ENCODE measurements around the gene METTL13. TPM values are rescaled to one million over a fixed set of nuclear protein-coding genes. Genes with fewer than 3 reads are reported as not detected.
A peak's percentile ranks its signal among the peaks of the same experiment; 100 is the strongest.

The METTL13 gene
- total RNA-seq, 2 experiments from 2014 or later = 42.9 to 44.5 TPM

DNA sequence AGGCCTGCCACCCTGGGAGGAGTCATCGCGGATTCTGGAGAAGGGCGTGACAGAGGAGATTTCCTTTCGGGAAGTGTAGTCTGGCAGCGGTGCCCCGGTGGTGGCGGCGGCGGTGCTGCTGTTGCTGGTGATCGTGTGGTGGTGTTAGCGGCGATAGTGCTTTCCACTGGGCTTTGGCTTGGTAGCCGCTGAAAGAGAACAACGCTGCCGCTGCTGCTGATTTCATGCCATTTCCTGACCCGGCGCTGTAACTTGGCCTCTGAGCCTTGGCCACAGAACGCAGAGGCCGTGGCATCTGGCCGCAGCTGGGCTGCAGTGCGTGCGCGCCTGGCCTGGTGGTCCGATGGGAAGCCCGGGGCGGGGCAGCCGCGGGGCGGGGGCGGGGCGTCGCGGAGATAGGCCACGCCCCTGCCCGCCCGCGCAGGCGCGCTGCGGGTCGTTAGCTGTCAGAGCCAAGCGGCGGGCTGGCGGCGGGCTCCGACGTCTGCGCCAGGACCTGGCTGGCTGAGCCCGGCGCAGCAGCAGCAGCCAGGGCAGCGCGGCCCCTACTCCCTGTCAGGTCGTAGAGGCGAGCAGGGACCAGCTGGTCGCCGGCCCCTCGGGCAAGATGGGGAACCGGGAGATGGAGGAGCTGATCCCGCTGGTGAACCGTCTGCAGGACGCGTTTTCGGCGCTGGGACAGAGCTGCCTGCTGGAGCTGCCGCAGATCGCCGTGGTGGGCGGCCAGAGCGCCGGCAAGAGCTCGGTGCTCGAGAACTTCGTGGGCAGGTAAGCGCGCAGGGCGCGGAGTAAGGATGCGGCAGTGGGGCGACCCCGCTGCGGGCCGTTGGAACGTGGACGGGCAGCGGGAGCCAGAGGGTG lies 59.8 kb downstream of the METTL13 start, which contains the start of gene DNM3:
TSS of gene DNM3 (plus strand) at position 449 of the 861 bp plus-strand sequence. CDS start at position 608, 159 bp downstream.
- Mint-ChIP-seq H3K27ac (peak within 1 kb of the TSS; percentile 25), H3K9me3 (no peaks in the 10 kb centered on the region), H3K4me1 (peaks cover 17% of the 10 kb centered on the region), H3K27me3 (peaks cover 28% of the 10 kb centered on the region), H3K4me3 (peak within 1 kb of the TSS; percentile 81), H3K36me3 (ENCODE audit: low read depth) (peaks cover 4% of the 10 kb centered on the region)
- CTCF ChIA-PET = interaction anchor here (0.8 to 2.2 kb wide), 9 partner anchors 11 to 197 kb away, joined by 3 to 20 read pairs (median 4); no protein-coding TSS in a partner anchor
- DNase-seq = peak; percentile 82
- POLR2A ChIA-PET = interaction anchor here (0.6 to 1.3 kb wide), 5 partner anchors 17 to 354 kb away, joined by 3 to 4 read pairs (median 3); partner anchors contain the start of gene METTL13

DNA sequence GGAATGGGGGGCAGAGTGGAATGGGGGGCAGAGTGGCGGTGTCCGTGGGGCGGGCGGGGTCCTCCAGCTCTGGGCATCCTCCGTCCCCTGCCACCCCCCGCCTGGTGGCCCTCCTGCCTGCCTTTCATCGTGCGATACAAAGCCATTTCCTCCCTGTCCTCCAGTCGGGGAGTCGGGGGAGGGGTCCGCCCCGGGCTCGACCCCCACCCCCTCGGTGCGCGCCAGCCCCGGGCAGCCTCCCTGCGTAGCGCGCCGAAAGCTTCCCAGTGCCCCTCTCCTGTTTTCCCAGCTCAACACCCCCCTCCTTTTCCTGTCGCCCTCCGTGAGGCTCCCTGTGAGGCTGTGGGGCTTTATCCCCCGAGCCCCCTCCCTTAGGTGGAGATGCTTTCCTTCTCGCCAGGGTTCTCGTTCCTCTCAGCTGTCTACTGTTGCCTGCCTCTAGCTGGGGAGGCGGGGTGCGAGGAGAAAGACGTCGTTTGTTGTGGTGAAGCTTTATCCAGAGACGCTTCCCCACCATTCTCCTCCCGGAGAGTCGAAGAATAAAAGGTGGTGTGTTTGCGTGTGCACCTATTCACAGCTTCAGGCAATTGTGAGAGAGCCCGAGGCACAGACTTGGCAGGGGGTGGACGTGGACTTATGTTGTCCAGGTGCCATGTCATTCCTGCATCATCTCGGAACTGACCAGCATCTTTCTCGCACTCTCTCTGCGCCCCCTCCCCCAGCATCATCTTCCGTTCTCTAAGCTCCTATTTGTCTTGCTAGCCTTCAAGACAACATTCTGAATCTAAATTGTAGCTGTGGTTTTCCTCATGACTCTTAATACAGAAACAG lies 60.7 kb downstream of the METTL13 start:
- POLR2A ChIA-PET = interaction anchor here (0.6 to 1.3 kb wide), 9 partner anchors 16 to 355 kb away, joined by 3 to 4 read pairs (median 3); partner anchors contain the start of genes METTL13 and VAMP4
- H3K4me1 Mint-ChIP-seq = peaks cover 17% of the 10 kb centered on the region
- DNase-seq = peak; percentile 18
- H3K27me3 Mint-ChIP-seq = peaks cover 28% of the 10 kb centered on the region
- H3K27ac Mint-ChIP-seq = no peak overlapping the region
- peak overlapping the region; percentile 81 for H3K4me3 Mint-ChIP-seq
- CTCF ChIA-PET = interaction anchor here (0.8 to 2.2 kb wide), 9 partner anchors 11 to 197 kb away, joined by 3 to 20 read pairs (median 4); no protein-coding TSS in a partner anchor
- H3K36me3 Mint-ChIP-seq (ENCODE audit: low read depth) = peaks cover 4% of the 10 kb centered on the region
- H3K9me3 Mint-ChIP-seq = no peaks in the 10 kb centered on the region

GRCh38 chr1:171844381-171844780 lies 62.9 kb downstream of the METTL13 start:
- Mint-ChIP-seq H3K9me3 (no peaks in the 10 kb centered on the region), H3K4me3 (no peak overlapping the region), H3K36me3 (ENCODE audit: low read depth) (peaks cover 4% of the 10 kb centered on the region), H3K27ac (no peak overlapping the region), H3K27me3 (peaks cover 33% of the 10 kb centered on the region), H3K4me1 (peaks cover 17% of the 10 kb centered on the region)
- POLR2A ChIA-PET = interaction anchor here (1.2 kb wide), 1 partner anchor 102 kb away, joined by 3 read pairs; no protein-coding TSS in a partner anchor
- CTCF ChIA-PET = no interaction called here
- no peak for DNase-seq

DNA sequence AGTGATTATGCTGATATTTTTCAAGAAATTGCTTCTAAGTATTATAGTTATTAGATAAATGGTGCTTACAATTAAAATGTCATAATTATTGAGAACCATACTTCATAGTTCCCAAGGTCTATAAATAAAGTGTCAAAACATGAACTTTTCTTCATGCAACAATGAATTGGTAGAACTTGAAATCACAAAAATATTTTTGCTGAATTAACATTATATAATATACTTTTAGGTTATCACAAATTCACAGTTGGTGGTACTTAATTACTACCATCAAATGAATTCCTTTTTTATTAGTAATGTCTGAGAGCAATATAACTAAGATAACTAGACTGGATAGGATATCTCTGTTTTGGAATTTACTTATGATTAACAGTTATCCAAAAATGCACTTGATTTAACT lies 64.5 kb downstream of the METTL13 start:
- no peak overlapping the region for H3K27ac Mint-ChIP-seq
- H3K36me3 Mint-ChIP-seq (ENCODE audit: low read depth) = no peaks in the 10 kb centered on the region
- ChIA-PET POLR2A (no interaction called here), CTCF (no interaction called here)
- peaks cover 12% of the 10 kb centered on the region for H3K4me1 Mint-ChIP-seq
- H3K9me3 Mint-ChIP-seq = no peaks in the 10 kb centered on the region
- H3K27me3 Mint-ChIP-seq = peaks cover 29% of the 10 kb centered on the region
- no peak for DNase-seq
- no peak overlapping the region for H3K4me3 Mint-ChIP-seq

Other genes with a start within 250 kb of the METTL13 start
- under 1 TPM in 1 of 2 experiments, not detected in 1; 0.18 TPM for gene MYOCOS, start 159.4 kb upstream of the METTL13 start, total RNA-seq
- gene MYOC, start 129.0 kb upstream of the METTL13 start, total RNA-seq = not detected
- gene VAMP4, start 39.6 kb upstream of the METTL13 start, total RNA-seq = 10 to 100 TPM; 31.3 to 31.5 TPM
- 1 to 10 TPM; 2.0 to 2.2 TPM for gene DNM3, start 59.8 kb downstream of the METTL13 start, total RNA-seq

Data from activated CD4-positive, alpha-beta memory T cell treated with anti-CD3 and anti-CD28 coated beads, Interleukin-2, amount 10 ng/mL, durations not matched to agents 7 days and 5 days (primary cell).